HT1080 (cell line): ENCODE data around the gene CHST5. TPM values are rescaled to one million over a fixed set of nuclear protein-coding genes. Genes with fewer than 3 reads are reported as not detected.
A peak's percentile ranks its signal among the peaks of the same experiment; 100 is the strongest.
"Not testable (repeated sequence)": the region's sequence is repeated elsewhere in the genome, so short reads cannot be mapped to it uniquely, and the experiment has no call there.

Experiments
- DNase-seq: peaks from one replicate; pipeline ENCODE4 v3.0.0-alpha.2; 2015; ENCODE audit warnings: low read depth
- total RNA-seq: library from RNA; depleted of rRNA; stranded (reverse); fragments of >200 nt; shearing (Covaris generic); gene quantifications from 2 replicates; pipeline ENCODE4 v1.2.3, GENCODE V29; 2014

The CHST5 gene
- total RNA-seq, 1 experiment from 2014 or later: not detected

GRCh38 chr16:75506574-75506973 is 29.3 kb downstream of the CHST5 start:
- DNase-seq: peak; percentile 96

- no peak for DNase-seq
Observed at GRCh38 chr16:75506107-75506506, 29.8 kb downstream of the CHST5 start.

GRCh38 chr16:75503801-75504200 is 32.1 kb downstream of the CHST5 start:
- no peak for DNase-seq

GRCh38 chr16:75502916-75503605 is 32.8 kb downstream of the CHST5 start:
- DNase-seq: peak; percentile 58

- DNase-seq: not testable (repeated sequence)
Observed at GRCh38 chr16:75501820-75502219, 34.1 kb downstream of the CHST5 start.

- no peak for DNase-seq
Observed at GRCh38 chr16:75501359-75501758, 34.5 kb downstream of the CHST5 start.

- DNase-seq: peak; percentile 48
Observed at GRCh38 chr16:75498605-75499322, 37.1 kb downstream of the CHST5 start.

- DNase-seq: no peak
Observed at GRCh38 chr16:75497558-75497957, 38.4 kb downstream of the CHST5 start.

GRCh38 chr16:75495076-75495674 is 40.7 kb downstream of the CHST5 start, which contains the start of gene CHST6:
Gene CHST6, minus strand, starts transcription at chr16:75495441. Its CDS starts 15,613 bp downstream, at chr16:75479828.
- DNase-seq: no peak

GRCh38 chr16:75494661-75495075 is 41.2 kb downstream of the CHST5 start:
- DNase-seq: no peak

GRCh38 chr16:75494184-75494583 is 41.7 kb downstream of the CHST5 start:
- DNase-seq: no peak

GRCh38 chr16:75491876-75492275 is 44.0 kb downstream of the CHST5 start:
- DNase-seq: peak; percentile 61

GRCh38 chr16:75488322-75488721 is 47.6 kb downstream of the CHST5 start:
- DNase-seq: no peak

- DNase-seq: no peak
Observed at GRCh38 chr16:75486676-75487313, 49.1 kb downstream of the CHST5 start.

- DNase-seq: no peak
Observed at GRCh38 chr16:75486014-75486675, 49.8 kb downstream of the CHST5 start.

GRCh38 chr16:75485230-75486013 is 50.5 kb downstream of the CHST5 start:
- no peak for DNase-seq

- DNase-seq: peak; percentile 88
Observed at GRCh38 chr16:75483222-75483621, 52.7 kb downstream of the CHST5 start.

- peak; percentile 47 for DNase-seq
Observed at GRCh38 chr16:75482434-75483205, 53.3 kb downstream of the CHST5 start.

- no peak for DNase-seq
Observed at GRCh38 chr16:75481475-75481874, 54.4 kb downstream of the CHST5 start.
